CD14-positive monocyte (primary cell): Measurements from ENCODE around the gene AGBL5. TPM values are rescaled to one million over a fixed set of nuclear protein-coding genes. Genes with fewer than 3 reads are reported as not detected.

ENCODE experiments used
- DNase-seq, 3 donors: peaks; one replicate each; pipeline ENCODE4 v3.0.0-alpha.2; 2011 to 2022
- H2AFZ ChIP-seq: 2 replicates; pipeline ENCODE4 v1.6.0; 2012; ENCODE audit warnings: mild to moderate bottlenecking, low read depth, low read length, inconsistent platforms; ENCODE audit not compliant: insufficient read depth, poor library complexity, severe bottlenecking
- H3K27ac ChIP-seq, 2 donors: 1 replicate in 1 of 2; 2 replicates in 1 of 2; pipeline ENCODE4 v1.5.1; 2012 to 2013; ENCODE audit warnings: low read length in 2 of 2, control low read depth in 1 of 2, inconsistent platforms in 1 of 2, low read depth in 1 of 2, mild to moderate bottlenecking in 1 of 2
- H3K27me3 ChIP-seq, 2 donors: one replicate each; pipeline versions ENCODE4 v1.6.0 to v1.6.1; 2011 to 2013; ENCODE audit warnings: low read length in 2 of 2; ENCODE audit not compliant: control insufficient read depth in 2 of 2, insufficient read depth in 2 of 2
- H3K36me3 ChIP-seq, 2 donors: replicated peaks in 1 of 2; 1 replicate in 1 of 2; 2 replicates in 1 of 2; pipeline versions ENCODE4 v1.5.1 to v1.6.1; 2012 to 2013; ENCODE audit warnings: low read length in 2 of 2, control low read depth in 1 of 2, inconsistent platforms in 1 of 2, mild to moderate bottlenecking in 1 of 2; ENCODE audit not compliant: insufficient read depth in 2 of 2, control insufficient read depth in 1 of 2
- H3K4me1 ChIP-seq, 2 donors: 1 replicate in 1 of 2; 2 replicates in 1 of 2; pipeline versions ENCODE4 v1.5.1 to v1.6.1; 2012 to 2013; ENCODE audit warnings: low read length in 2 of 2, control low read depth in 1 of 2, inconsistent platforms in 1 of 2, mild to moderate bottlenecking in 1 of 2, moderate library complexity in 1 of 2; ENCODE audit not compliant: insufficient read depth in 2 of 2, control insufficient read depth in 1 of 2
- H3K4me2 ChIP-seq: replicated peaks from 2 replicates; pipeline ENCODE3; 2012; ENCODE audit warnings: low read length, moderate library complexity, mild to moderate bottlenecking; ENCODE audit not compliant: poor library complexity, severe bottlenecking; ENCODE audit errors: extremely low read depth
- H3K4me3 ChIP-seq, 3 experiments: fragments of 200-600 bp in 1 of 3; sonication (generic) in 1 of 3; replicated peaks in 1 of 3; 1 replicate in 2 of 3; 2 replicates in 1 of 3; pipeline ENCODE4 v1.5.1; 2011 to 2013; ENCODE audit warnings: low read length in 3 of 3, mild to moderate bottlenecking in 3 of 3, control low read depth in 2 of 3, low read depth in 2 of 3, inconsistent platforms in 1 of 3, moderate library complexity in 1 of 3
- H3K79me2 ChIP-seq: 2 replicates; pipeline ENCODE4 v1.6.0; 2012; ENCODE audit warnings: mild to moderate bottlenecking, control low read depth, inconsistent platforms, low read length, moderate library complexity; ENCODE audit not compliant: insufficient read depth
- H3K9ac ChIP-seq: 2 replicates; pipeline ENCODE4 v1.6.0; 2017; ENCODE audit warnings: low read length, mild to moderate bottlenecking; ENCODE audit not compliant: insufficient read depth, poor library complexity, severe bottlenecking
- H3K9me3 ChIP-seq, 2 donors: replicated peaks in 1 of 2; 1 replicate in 1 of 2; 2 replicates in 1 of 2; pipeline versions ENCODE4 v1.5.1 to v1.6.1; 2012 to 2013; ENCODE audit warnings: low read length in 2 of 2, control low read depth in 1 of 2; ENCODE audit not compliant: control insufficient read depth in 1 of 2, insufficient read depth in 1 of 2
- H4K20me1 ChIP-seq: 2 replicates; pipeline ENCODE4 v1.6.0; 2012; ENCODE audit warnings: mild to moderate bottlenecking, low read length, control low read depth, moderate library complexity; ENCODE audit not compliant: insufficient read depth
- H3K27ac Mint-ChIP-seq, 7 donors: one replicate each; pipeline ENCODE4 v1.8.0; 2020; ENCODE audit warnings: mild to moderate bottlenecking in 7 of 7, mixed read lengths in 7 of 7, moderate library complexity in 6 of 7, inconsistent platforms in 2 of 7
- H3K27me3 Mint-ChIP-seq, 3 donors: one replicate each; pipeline ENCODE4 v1.8.0; 2021 to 2022; ENCODE audit warnings: low read depth in 3 of 3, mild to moderate bottlenecking in 3 of 3, mixed read lengths in 3 of 3, moderate library complexity in 3 of 3, inconsistent platforms in 1 of 3
- H3K36me3 Mint-ChIP-seq, 2 donors: one replicate each; pipeline ENCODE4 v1.8.0; 2020; ENCODE audit warnings: mixed read lengths in 2 of 2, inconsistent platforms in 1 of 2, mild to moderate bottlenecking in 1 of 2
- H3K4me1 Mint-ChIP-seq: one replicate; pipeline ENCODE4 v1.8.0; 2020; ENCODE audit warnings: mild to moderate bottlenecking, mixed read lengths
- H3K4me3 Mint-ChIP-seq, 2 donors: one replicate each; pipeline ENCODE4 v1.8.0; 2020; ENCODE audit warnings: mild to moderate bottlenecking in 2 of 2, mixed read lengths in 2 of 2, moderate library complexity in 1 of 2
- H3K9me3 Mint-ChIP-seq, 7 donors: one replicate each; pipeline ENCODE4 v1.8.0; 2020 to 2022; ENCODE audit warnings: mixed read lengths in 7 of 7, mild to moderate bottlenecking in 6 of 7, moderate library complexity in 6 of 7, inconsistent platforms in 2 of 7
- CTCF ChIP-seq: fragments of 200-600 bp; IDR thresholded peaks from one replicate; pipeline ENCODE4 v1.8.0; 2022; ENCODE audit warnings: antibody characterized with exemption, mild to moderate bottlenecking
- WGBS: methylation state at CpG from one replicate; pipeline ENCODE4 v1.1.5; 2013; ENCODE audit warnings: missing lambda C conversion rate; ENCODE audit not compliant: insufficient coverage; 5-methylcytosine and 5-hydroxymethylcytosine counted together
- intact Hi-C, 2 donors: fragments of 100-400 bp; cut with micrococcal nuclease; formaldehyde crosslinking; loops; one replicate each; pipeline versions ENCODE4 v1.15.0 to v1.15.1; 2023
- polyA plus RNA-seq, 3 donors: library from polyadenylated mRNA; depleted of rRNA in 1 of 3; unstranded in 2 of 3; stranded (reverse) in 1 of 3; fragments of 300-500 nt in 2 of 3; fragments of >200 nt in 1 of 3; fragmentation: Illumina TruSeq in 2 of 3; gene quantifications; 1 replicate in 2 of 3; 2 replicates in 1 of 3; pipeline ENCODE4 v1.2.3, GENCODE V29; 2012 to 2021

AGBL5 gene
- polyA plus RNA-seq, 3 donors, result 4.4 to 4.8 (median 4.6) TPM

DNA sequence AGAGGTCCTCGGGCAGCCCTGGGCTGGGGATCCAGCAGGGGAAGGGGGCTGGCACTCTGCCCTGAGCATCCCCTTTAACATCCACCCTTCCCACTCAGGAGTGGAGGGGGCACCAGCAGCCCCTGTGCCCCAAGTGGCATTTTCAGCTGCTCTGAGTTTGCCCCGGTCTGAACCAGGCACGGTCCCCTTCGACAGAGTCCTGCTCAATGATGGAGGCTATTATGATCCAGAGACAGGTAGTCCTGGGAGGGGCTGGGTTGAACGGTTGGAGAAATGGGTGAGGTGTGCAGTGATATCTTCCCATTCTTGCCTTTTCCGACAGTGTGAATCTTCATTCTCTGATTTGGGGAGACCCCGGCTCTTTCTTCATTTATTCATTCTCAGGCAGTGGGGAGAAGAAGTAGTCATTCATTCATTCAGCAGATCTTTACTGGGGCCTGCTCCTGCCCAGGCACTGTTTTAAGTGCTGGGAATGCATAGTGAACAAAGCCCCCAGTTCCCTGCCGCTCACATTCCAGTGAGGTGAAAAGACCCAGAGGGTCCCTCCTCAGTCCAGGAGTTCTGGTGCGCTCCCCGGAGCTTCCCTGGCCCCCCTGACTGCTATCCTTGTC, 33.7 kb downstream of the AGBL5 start:
- no peak for DNase-seq
- H3K4me1 Mint-ChIP-seq, result peaks cover 38% of the 10 kb centered on the region
- Histone ChIP-seq H3K27ac (peak overlapping the region; percentile 70 to 84), H3K4me3 (peak overlapping the region; percentile 56 to 77 (median 71)), H3K9ac (peak overlapping the region; percentile 74), H2AFZ (peak overlapping the region; percentile 94), H3K27me3 (no peaks in the 10 kb centered on the region), H3K4me2 (peak overlapping the region; percentile 91), H3K36me3 (no peaks in the 10 kb centered on the region), H3K4me1 (peaks cover 40 to 49% of the 10 kb centered on the region in 2 donors), H4K20me1 (no peaks in the 10 kb centered on the region), H3K79me2 (no peaks in the 10 kb centered on the region), H3K9me3 (no peaks in the 10 kb centered on the region)
- 29% methylated on average over 4 of the region's 10 CpGs for WGBS
- no peaks in the 10 kb centered on the region for H3K9me3 Mint-ChIP-seq
- peak overlapping the region; percentile 85 to 86 for H3K4me3 Mint-ChIP-seq
- H3K27me3 Mint-ChIP-seq, result peaks cover 0 to 7% (median 5%) of the 10 kb centered on the region in 3 donors
- TF ChIP-seq CTCF, result no peak
- H3K27ac Mint-ChIP-seq, result peak overlapping the region in 4 of 7 donors; percentile 57 to 76 (median 68)
- no peaks in the 10 kb centered on the region for H3K36me3 Mint-ChIP-seq
- intact Hi-C loops, result loop anchor here (5.0 kb wide), 2 partner anchors 33 to 127 kb away; partner anchors contain the start of genes AGBL5 (in 2 of the 2), ATRAID (in 1 of the 2) and SLC5A6 (in 1 of the 2)

DNA sequence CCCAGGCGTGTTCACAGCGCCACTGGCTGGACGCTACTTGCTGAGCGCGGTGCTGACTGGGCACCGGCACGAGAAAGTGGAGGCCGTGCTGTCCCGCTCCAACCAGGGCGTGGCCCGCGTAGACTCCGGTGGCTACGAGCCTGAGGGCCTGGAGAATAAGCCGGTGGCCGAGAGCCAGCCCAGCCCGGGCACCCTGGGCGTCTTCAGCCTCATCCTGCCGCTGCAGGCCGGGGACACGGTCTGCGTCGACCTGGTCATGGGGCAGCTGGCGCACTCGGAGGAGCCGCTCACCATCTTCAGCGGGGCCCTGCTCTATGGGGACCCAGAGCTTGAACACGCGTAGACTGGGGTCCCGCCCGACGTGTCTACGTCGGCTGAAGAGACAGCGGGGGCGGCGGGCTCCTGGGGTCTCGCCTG, 34.2 kb downstream of the AGBL5 start:
- DNase-seq, result peak; percentile 39 to 56 (median 47)
- 2% methylated on average over 38 of the region's 38 CpGs for WGBS
- no peaks in the 10 kb centered on the region for H3K27me3 ChIP-seq
- Mint-ChIP-seq H3K27me3 (peaks cover 0 to 7% (median 5%) of the 10 kb centered on the region in 3 donors), H3K4me1 (peaks cover 36% of the 10 kb centered on the region), H3K36me3 (no peaks in the 10 kb centered on the region), H3K27ac (peak overlapping the region in 4 of 7 donors; percentile 48 to 76 (median 68)), H3K4me3 (peak overlapping the region; percentile 85 to 86), H3K9me3 (no peaks in the 10 kb centered on the region)
- H3K79me2 ChIP-seq, result no peaks in the 10 kb centered on the region
- H2AFZ ChIP-seq, result peak overlapping the region; percentile 94
- H3K9me3 ChIP-seq, result no peaks in the 10 kb centered on the region
- TF ChIP-seq CTCF, result no peak
- intact Hi-C loops, result loop anchor here (5.0 kb wide), 2 partner anchors 33 to 127 kb away; partner anchors contain the start of genes AGBL5 (in 2 of the 2), ATRAID (in 1 of the 2) and SLC5A6 (in 1 of the 2)
- peak overlapping the region; percentile 74 for H3K9ac ChIP-seq
- H3K4me2 ChIP-seq, result peak overlapping the region; percentile 91
- H4K20me1 ChIP-seq, result no peaks in the 10 kb centered on the region
- peak overlapping the region; percentile 70 to 84 for H3K27ac ChIP-seq
- no peaks in the 10 kb centered on the region for H3K36me3 ChIP-seq
- peaks cover 38 to 45% of the 10 kb centered on the region in 2 donors for H3K4me1 ChIP-seq
- peak overlapping the region; percentile 56 to 77 (median 71) for H3K4me3 ChIP-seq
